A549 treated with GW870086 at 1 μM for 4 hours (cell line): Measurements from ENCODE around the gene AKAP6. TPM values are rescaled to one million over a fixed set of nuclear protein-coding genes. Genes with fewer than 3 reads are reported as not detected.

Source experiments
- total RNA-seq: library from RNA; stranded (reverse); fragments of 200-300 nt; extraction: Qiagen RNA extraction; gene quantifications from 5 replicates; pipeline ENCODE4 v1.2.3, GENCODE V29; 2022; ENCODE audit warnings: low read depth

Gene AKAP6
- 0.24 to 0.84 TPM (median 0.45 TPM) in 5 replicates for total RNA-seq

GRCh38 chr14:32329146-32329545, at the start of gene AKAP6:
Gene AKAP6 (plus strand): TSS chr14:32329298. CDS start chr14:32433494, 104,196 bp downstream.

Other genes starting within 250 kb of the AKAP6 start
- gene RNU6-7, start 127.3 kb upstream of the AKAP6 start, total RNA-seq = not detected in 5 replicates
- gene RNU6-8, start 126.0 kb upstream of the AKAP6 start, total RNA-seq = not detected in 5 replicates